ENCODE measurements around the gene RORC.
"Not testable (repeated sequence)": the region's sequence is repeated elsewhere in the genome, so short reads cannot be mapped to it uniquely, and the experiment has no call there.

Gene RORC

DNA sequence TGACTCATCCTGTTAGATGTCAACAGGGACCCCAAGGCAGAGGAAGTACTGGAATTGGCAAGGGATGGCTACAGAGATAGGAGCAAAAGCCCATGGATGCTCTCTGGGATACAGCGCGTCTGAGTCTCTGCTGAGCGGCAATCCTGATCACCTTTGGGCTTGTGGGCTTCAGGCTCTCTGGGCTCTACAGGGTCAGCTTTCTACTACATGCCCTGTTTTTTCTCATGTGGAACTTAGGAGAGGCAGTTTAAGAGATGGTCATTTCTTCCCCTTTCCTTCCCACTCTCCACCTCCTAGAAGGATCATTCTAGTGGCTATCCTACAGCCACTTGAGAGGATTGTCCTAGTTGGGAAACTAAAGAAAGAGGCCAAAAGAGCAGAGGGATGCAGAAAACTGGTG is 27.7 kb downstream of the RORC start:
- DNase-seq: no peak

- DNase-seq: no peak
Observed at GRCh38 chr1:151803164-151803563, 28.4 kb downstream of the RORC start.

DNA sequence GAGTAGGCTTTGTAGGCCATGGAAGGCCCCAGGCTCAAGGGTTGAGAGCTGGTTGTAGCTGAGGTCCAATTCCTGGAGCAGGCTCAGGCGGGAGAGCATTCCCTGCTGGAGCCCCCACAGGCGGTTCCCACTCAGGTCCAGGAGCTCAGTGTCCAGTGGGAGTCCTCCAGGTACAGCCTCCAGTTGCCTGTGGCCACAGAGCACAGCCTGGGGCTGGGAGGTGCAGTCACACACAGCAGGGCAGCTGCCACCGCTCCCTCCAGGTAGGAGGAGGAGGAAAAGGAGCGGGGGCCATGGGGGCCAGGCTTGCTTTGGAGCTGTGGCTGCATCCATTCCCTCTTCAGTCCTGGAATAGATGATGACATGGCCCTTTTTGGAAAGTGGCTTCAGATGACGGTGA is 29.2 kb downstream of the RORC start:
- DNase-seq: no peak

GRCh38 chr1:151801846-151802245 is 29.8 kb downstream of the RORC start:
- DNase-seq: no peak

DNA sequence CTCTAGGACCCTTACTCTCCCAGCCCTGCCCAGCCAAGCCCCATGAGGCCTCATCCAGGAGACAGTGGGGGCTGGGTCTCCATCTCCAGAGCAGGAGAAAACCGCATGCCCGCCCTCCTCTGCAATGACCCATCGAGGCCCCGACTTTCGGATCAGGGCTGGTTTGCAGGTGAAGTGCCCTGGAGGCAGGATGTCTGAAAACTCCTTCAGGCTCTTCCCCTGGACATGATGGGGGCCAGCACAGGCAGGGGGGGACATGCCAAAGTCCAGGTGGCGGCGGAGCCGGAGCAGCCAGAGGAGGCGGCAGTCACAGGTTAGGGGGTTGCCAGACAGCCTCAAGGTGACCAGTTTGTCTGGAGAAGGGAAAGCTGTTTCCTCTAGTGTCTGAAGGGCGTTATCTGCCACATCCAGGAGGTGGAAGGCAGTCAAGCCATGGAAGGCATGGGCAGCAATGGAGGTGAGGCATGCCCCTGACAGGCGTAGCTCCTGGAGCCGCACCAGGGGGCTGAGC is 30.2 kb downstream of the RORC start:
- DNase-seq: no peak

DNA sequence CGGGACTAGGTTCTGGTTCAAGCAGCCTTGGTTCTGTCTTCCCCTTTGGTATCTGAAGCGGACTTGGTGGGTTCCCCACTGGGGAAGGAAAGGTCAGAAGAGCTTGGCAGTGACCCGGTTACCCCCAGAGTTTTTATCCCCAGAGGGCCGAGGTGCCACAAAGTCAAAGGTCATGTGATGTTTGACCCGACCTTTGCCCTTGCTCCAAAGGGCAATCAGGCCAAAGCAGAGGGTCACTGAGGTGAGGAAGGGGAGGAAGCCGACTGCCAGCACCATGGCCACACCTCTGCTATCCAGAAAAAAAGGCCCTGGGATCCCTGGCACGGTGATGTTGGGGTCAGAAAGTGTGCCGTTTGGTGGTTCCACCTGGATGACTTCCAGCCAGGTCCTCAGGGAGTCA is 30.8 kb downstream of the RORC start:
- no peak for DNase-seq

- DNase-seq: no peak
Observed at GRCh38 chr1:151799179-151800022, 32.2 kb downstream of the RORC start.

DNA sequence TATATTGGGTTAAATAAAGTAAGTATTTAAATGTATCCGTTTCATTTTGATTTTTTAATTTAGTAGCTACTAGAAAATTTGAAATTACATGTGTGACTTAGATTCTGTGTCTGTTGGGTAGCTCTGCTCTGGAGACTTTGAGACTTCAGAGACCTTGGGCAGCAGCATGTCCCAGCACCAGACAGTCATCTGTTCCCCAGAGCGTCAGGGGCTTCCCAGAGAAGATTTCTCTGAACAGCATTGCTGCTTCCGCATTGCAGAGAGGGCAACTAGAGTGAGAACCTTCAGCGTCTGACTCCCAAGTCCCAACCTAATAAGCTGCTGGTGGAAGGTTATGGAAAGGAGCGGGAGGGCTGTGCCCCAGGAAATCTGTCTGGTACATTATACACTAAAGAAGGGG is 33.0 kb downstream of the RORC start:
- DNase-seq: no peak

DNA sequence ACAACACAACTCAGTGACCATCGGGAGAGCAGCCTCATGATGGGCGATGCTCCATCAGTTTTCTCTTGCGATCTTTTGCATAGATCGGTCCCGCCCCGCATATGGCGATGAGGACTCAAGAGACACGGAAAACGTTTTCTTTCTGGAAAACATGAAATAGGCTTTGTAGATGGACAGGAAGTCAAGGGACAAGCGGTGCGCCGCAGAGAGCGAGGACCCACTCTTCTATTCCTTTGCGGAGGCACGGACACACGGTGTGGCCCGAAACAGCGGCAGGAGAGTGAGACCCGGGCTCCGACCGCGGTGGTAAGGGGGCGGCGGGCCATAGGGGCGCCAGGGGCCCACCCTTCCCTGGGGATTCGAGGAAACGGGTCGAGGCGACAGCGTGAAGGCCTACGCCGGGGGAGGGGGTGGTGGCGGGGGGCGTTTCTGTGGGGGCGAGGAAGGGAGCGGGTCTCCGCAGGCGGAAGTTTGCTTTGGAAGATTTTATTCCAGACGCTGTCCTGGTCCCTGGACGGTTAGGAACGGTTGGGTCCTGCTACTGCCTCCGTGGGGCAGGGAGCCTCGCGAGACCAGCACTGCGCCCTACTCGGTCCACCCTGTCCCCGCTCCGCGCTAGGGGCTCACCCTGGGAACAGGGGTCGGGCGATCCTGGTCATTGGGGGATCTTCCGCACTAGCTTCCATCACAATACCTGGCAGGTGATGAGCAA is 40.5 kb downstream of the RORC start:
- DNase-seq: peak; percentile 4

DNA sequence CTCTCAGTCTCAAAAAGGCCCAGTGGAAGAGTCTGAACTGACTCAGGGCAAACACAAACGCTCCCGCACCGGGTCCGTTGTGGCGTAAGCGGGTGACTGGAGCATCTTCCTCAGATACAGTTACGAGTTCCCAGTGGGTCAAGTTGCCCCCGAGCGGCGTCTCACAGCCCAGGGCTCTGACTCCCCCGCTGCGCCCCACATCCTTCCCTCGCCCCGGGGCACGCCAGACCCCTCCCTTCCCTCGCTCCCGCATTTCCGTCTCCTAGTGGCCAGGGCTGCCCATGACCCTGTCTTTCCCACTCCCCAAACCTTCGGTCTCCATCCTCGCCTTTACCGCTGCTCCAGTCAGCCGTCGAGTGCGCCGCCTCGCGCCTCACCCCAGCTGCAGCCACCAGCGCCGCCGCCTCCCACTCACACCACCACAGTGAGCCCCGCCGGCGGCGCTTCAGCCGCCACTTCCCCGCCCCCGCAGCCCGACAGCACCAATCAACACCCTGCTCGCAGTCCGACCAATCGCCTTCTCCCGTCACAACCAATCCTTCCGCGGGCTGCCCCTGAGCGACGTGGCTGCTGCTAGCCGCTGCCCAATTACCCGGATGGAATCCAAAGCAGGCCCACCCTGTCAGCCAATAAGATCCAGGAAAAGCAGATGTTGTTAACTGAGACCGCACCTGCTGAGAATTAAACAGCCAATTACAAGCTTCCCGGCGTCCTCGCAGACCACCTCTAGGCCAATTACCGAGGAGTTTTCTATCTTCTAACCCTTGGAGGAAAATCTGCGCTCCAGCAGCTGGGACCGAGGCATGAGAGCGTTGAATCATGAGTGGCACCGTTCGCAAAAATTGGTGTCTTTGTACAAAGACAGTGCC is 41.3 kb downstream of the RORC start, which contains the start of gene TDRKH:
TSS of gene TDRKH (minus strand) at position 430 of the 869 bp plus-strand sequence. CDS start 7,478 bp downstream, outside the sequence.
- peak; percentile 99 for DNase-seq

- DNase-seq: no peak
Observed at GRCh38 chr1:151787689-151788088, 43.9 kb downstream of the RORC start.

GRCh38 chr1:151783796-151784195 is 47.8 kb downstream of the RORC start:
- no peak for DNase-seq

DNA sequence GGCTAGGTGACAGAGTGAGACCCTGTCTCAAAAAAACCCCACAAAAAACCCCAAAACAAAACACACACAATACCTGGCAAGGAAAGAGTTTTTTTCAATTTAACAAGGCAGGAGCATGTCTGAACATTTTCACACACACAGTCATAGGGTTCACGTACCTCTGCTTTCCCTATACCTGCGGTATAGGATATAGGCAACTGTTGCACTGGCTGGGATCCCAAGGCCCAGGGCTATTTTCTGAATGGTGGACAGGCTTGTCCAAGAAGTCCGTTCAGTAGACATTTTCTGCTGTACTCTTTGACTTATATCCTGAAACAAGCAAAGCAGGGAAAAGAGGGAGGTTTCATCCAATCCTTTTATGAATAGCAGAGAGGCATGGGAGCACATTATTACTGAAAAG is 48.9 kb downstream of the RORC start:
- no peak for DNase-seq

- DNase-seq: not testable (repeated sequence)
Observed at GRCh38 chr1:151782026-151782425, 49.6 kb downstream of the RORC start.

DNA sequence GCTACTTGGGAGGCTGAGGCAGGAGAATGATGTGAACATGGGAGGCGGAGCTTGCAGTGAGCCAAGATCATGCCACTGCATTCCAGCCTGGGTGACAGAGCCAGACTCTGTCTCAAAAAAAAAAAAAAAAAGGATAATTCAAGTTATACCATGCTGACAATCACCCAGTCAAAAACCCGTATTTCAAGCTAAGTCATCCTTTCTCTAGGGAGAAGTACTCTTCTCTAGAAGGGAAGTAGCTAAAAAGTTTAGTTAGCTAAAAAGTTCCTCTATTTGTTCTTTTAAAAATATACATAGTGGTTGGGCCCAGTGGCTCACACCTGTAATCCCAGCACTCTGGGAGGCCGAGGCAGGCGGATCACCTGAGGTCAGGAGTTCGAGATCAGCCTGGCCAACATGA is 50.9 kb downstream of the RORC start:
- DNase-seq: not testable (repeated sequence)

GRCh38 chr1:151779852-151780251 is 51.8 kb downstream of the RORC start:
- DNase-seq: no peak

- no peak for DNase-seq
Observed at GRCh38 chr1:151777317-151777716, 54.3 kb downstream of the RORC start.

- DNase-seq: no peak
Observed at GRCh38 chr1:151776665-151777062, 54.9 kb downstream of the RORC start.

- DNase-seq: no peak
Observed at GRCh38 chr1:151775894-151776664, 55.5 kb downstream of the RORC start.

DNA sequence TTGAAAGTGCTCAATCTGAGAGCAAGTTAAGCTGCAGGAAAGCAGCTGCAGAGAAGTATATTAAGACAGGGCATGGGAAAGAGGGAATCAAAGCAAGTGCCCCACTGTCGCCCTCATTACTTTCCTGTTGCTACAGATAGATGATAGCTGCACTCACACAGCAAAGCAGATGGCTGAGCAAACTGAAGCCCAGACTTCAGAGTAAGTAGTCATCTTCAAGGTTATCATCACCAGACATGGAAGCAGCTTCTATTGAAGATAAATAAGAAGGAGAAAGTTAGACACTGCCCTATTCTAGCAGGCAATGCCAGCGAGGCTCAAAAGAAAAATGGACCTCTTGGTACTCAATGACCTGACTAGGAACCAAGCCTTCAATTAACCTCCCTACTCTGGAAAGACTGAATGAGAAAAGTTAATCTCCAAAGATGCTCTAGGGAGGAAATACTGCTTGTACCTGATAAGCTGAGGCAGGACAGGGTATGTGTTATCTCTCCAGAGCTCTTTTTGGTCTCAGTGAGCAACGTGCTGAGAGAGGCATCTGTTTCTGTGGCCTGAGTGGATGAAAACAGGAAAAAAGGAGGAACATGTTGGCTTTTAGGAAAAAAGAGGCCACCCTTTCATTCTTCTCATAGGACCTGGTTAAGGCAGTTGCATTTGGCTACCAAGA is 57.2 kb downstream of the RORC start:
- DNase-seq: no peak

- DNase-seq: no peak
Observed at GRCh38 chr1:151773702-151774101, 57.9 kb downstream of the RORC start.

DNA sequence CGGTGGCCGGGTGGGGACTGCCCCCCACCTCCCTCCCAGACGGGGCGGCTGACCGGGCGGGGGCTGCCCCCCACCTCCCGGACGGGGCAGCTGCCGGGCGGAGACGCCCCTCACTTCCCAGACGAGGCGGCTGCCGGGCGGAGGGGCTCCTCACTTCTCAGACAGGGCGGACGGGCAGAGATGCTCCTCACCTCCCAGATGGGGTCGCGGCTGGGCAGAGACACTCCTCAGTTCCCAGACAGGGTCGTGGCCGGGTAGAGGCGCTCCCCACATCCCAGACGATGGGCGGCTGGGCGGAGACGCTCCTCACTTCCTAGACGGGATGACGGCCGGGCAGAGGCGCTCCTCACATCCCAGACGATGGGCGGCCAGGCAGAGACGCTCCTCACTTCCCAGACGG is 62.3 kb downstream of the RORC start:
- not testable (repeated sequence) for DNase-seq
